CD4-positive, alpha-beta memory T cell (primary cell): ENCODE data around the gene FZR1. TPM values are rescaled to one million over a fixed set of nuclear protein-coding genes. Genes with fewer than 3 reads are reported as not detected.

Experiments used
- CTCF ChIA-PET: fragments of 350-600 bp; sonication (Branson Sonifier 250); formaldehyde crosslinking; loops from one replicate; lab custom pipeline; 2021; ENCODE audit warnings: inconsistent platforms; ENCODE audit not compliant: partially characterized antibody; lab: Charles Lee
- POLR2A ChIA-PET: fragments of 350-600 bp; sonication (Branson Sonifier 250); formaldehyde crosslinking; loops from one replicate; lab custom pipeline; 2021; ENCODE audit not compliant: partially characterized antibody; lab: Charles Lee
- DNase-seq, 5 donors: peaks; one replicate each; pipeline versions ENCODE4 v3.0.0 to v3.0.0-alpha.2; 2020 to 2022; ENCODE audit warnings: mixed read lengths in 1 of 5
- H3K27ac ChIP-seq: one replicate; pipeline ENCODE4 v1.7.0; 2013; ENCODE audit warnings: low read depth, low read length
- H3K27me3 ChIP-seq: 2 replicates; pipeline ENCODE4 v1.7.0; 2013; ENCODE audit warnings: mild to moderate bottlenecking, low read length, moderate library complexity; ENCODE audit not compliant: insufficient read depth
- H3K36me3 ChIP-seq: 2 replicates; pipeline ENCODE4 v1.7.0; 2013; ENCODE audit warnings: mild to moderate bottlenecking, low read length, moderate library complexity; ENCODE audit not compliant: insufficient read depth
- H3K4me1 ChIP-seq: 2 replicates; pipeline ENCODE4 v1.7.0; 2013; ENCODE audit warnings: mild to moderate bottlenecking, low read length, moderate library complexity; ENCODE audit not compliant: insufficient read depth
- H3K4me3 ChIP-seq, 2 donors: one replicate each; pipeline ENCODE4 v1.7.0; 2013; ENCODE audit warnings: low read length in 2 of 2, mild to moderate bottlenecking in 1 of 2
- H3K9me3 ChIP-seq, 2 donors: one replicate each; pipeline ENCODE4 v1.7.0; 2013; ENCODE audit warnings: low read length in 2 of 2, control low read depth in 1 of 2; ENCODE audit not compliant: control insufficient read depth in 1 of 2
- H3K27ac Mint-ChIP-seq, 7 donors: one replicate each; pipeline ENCODE4 v1.8.0; 2020 to 2021; ENCODE audit warnings: mixed read lengths in 7 of 7, mild to moderate bottlenecking in 6 of 7, inconsistent platforms in 3 of 7, moderate library complexity in 3 of 7
- H3K27me3 Mint-ChIP-seq, 2 donors: one replicate each; pipeline ENCODE4 v1.8.0; 2020 to 2021; ENCODE audit warnings: mixed read lengths in 2 of 2
- H3K36me3 Mint-ChIP-seq, 2 donors: one replicate each; pipeline ENCODE4 v1.8.0; 2020 to 2021; ENCODE audit warnings: mixed read lengths in 2 of 2, inconsistent platforms in 1 of 2, mild to moderate bottlenecking in 1 of 2
- H3K4me1 Mint-ChIP-seq, 4 donors: one replicate each; pipeline ENCODE4 v1.8.0; 2020 to 2021; ENCODE audit warnings: mixed read lengths in 4 of 4, mild to moderate bottlenecking in 1 of 4
- H3K4me3 Mint-ChIP-seq, 8 donors: one replicate each; pipeline ENCODE4 v1.8.0; 2020 to 2021; ENCODE audit warnings: mixed read lengths in 8 of 8, mild to moderate bottlenecking in 7 of 8, moderate library complexity in 6 of 8, inconsistent platforms in 3 of 8
- H3K9me3 Mint-ChIP-seq, 8 donors: one replicate each; pipeline ENCODE4 v1.8.0; 2020 to 2021; ENCODE audit warnings: mixed read lengths in 8 of 8, mild to moderate bottlenecking in 5 of 8, inconsistent platforms in 3 of 8, moderate library complexity in 1 of 8
- intact Hi-C: fragments of 100-400 bp; cut with micrococcal nuclease; formaldehyde crosslinking; loops from one replicate; pipeline ENCODE4 v1.15.1; 2023
- polyA plus RNA-seq, 2 donors: library from polyadenylated mRNA; unstranded; fragments of 300-500 nt; fragmentation: Illumina TruSeq; gene quantifications; one replicate each; pipeline ENCODE4 v1.2.3, GENCODE V29; 2021
- total RNA-seq, 2 experiments: library from RNA; stranded (reverse); gene quantifications; one replicate each; pipeline ENCODE4 v1.2.3, GENCODE V29; 2021

The FZR1 gene
- total and polyA plus RNA-seq, 4 experiments from 2014 or later, result 7.1 to 73.7 (median 44.7) TPM

DNA sequence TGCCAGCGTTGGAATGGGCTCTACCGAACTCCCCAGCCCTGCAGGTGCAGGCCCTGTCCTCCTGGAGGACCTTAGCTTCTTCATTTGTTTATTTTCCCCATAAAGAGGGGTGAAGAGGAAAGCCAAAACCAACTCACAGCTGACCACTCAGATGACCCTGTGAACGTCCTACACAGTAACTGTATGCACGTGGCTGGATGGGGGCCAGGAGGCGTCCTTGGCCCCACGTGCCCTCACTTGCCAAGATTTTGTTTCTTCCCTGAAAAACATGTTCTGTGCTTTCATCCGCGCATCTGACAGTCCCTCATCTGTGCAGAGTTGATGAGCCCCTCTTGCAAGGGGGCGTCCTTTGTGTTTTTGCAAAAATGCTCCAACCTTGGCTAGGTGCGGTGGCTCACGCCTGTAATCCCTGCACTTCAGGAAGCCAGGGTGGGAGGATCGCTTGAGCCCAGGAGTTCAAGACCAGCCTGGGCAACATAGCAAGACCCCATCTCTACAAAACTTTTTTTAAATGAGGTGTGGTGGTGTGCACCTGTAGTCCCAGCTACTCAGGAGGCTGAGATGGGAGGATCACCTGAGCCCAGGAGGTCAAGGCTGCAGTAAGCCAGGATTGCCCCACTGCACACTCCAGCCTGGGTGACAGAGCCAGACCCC, 27.6 kb downstream of the FZR1 start:
- H3K36me3 Mint-ChIP-seq, result peaks cover 10 to 26% of the 10 kb centered on the region in 2 donors
- no peaks in the 10 kb centered on the region for H3K27me3 ChIP-seq
- H3K9me3 ChIP-seq, result no peaks in the 10 kb centered on the region
- no peaks in the 10 kb centered on the region for H3K27me3 Mint-ChIP-seq
- CTCF ChIA-PET, result no interaction called here
- H3K9me3 Mint-ChIP-seq, result no peaks in the 10 kb centered on the region
- no peak overlapping the region for H3K27ac ChIP-seq
- no peak overlapping the region for H3K4me3 ChIP-seq
- no peak overlapping the region for H3K4me3 Mint-ChIP-seq
- DNase-seq, result no peak
- intact Hi-C loops, result no loop called here
- POLR2A ChIA-PET, result no interaction called here
- no peaks in the 10 kb centered on the region for H3K4me1 ChIP-seq
- peaks cover 0 to 1% (median 0%) of the 10 kb centered on the region in 4 donors for H3K4me1 Mint-ChIP-seq
- no peak overlapping the region for H3K27ac Mint-ChIP-seq
- peaks cover 44% of the 10 kb centered on the region for H3K36me3 ChIP-seq

DNA sequence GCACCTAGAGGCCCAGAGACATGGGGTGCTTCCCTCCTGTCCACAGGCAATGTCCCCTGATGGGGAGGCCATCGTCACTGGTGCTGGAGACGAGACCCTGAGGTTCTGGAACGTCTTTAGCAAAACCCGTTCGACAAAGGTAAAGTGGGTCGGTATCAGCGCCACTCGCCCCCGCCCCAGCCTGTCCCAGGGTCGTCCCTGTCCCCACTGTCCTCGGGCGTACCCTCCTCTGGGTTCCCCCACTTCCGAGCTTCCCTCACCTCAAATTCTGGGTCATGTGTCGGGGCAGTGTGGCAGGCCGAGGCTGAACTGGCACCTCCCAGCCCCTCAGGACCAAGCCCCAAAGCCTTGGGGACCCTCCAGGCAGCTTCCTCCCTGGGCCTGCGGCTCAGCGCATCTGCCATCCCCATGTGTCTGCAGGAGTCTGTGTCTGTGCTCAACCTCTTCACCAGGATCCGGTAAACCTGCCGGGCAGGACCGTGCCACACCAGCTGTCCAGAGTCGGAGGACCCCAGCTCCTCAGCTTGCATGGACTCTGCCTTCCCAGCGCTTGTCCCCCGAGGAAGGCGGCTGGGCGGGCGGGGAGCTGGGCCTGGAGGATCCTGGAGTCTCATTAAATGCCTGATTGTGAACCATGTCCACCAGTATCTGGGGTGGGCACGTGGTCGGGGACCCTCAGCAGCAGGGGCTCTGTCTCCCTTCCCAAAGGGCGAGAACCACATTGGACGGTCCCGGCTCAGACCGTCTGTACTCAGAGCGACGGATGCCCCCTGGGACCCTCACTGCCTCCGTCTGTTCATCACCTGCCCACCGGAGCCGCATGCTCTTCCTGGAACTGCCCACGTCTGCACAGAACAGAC, 28.5 kb downstream of the FZR1 start:
- H3K4me3 ChIP-seq, result no peak overlapping the region
- POLR2A ChIA-PET, result no interaction called here
- H3K9me3 Mint-ChIP-seq, result no peaks in the 10 kb centered on the region
- H3K27me3 ChIP-seq, result no peaks in the 10 kb centered on the region
- intact Hi-C loops, result no loop called here
- peaks cover 14 to 27% of the 10 kb centered on the region in 2 donors for H3K36me3 Mint-ChIP-seq
- CTCF ChIA-PET, result no interaction called here
- peak overlapping the region in 4 of 7 donors; percentile 27 to 76 (median 69) for H3K27ac Mint-ChIP-seq
- no peak for DNase-seq
- H3K27ac ChIP-seq, result no peak overlapping the region
- no peak overlapping the region for H3K4me3 Mint-ChIP-seq
- peaks cover 44% of the 10 kb centered on the region for H3K36me3 ChIP-seq
- peaks cover 0 to 1% (median 0%) of the 10 kb centered on the region in 4 donors for H3K4me1 Mint-ChIP-seq
- no peaks in the 10 kb centered on the region for H3K4me1 ChIP-seq
- H3K9me3 ChIP-seq, result no peaks in the 10 kb centered on the region
- no peaks in the 10 kb centered on the region for H3K27me3 Mint-ChIP-seq

DNA sequence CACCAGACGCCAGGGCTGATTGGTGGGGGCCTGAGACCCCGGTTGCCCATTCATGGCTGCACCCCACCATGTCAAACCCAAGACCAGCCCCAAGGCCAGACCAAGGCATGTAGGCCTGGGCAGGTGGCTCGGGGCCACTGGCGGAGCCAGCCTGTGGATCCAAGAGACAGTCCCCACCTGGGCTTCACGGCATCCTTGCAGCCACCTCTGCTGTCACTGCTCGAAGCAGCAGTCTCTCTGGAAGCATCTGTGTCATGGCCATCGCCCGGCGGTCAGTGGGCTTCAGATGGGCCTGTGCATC, 29.1 kb downstream of the FZR1 start:
- Mint-ChIP-seq H3K4me1 (peaks cover 0 to 1% (median 0%) of the 10 kb centered on the region in 4 donors), H3K4me3 (no peak overlapping the region), H3K9me3 (no peaks in the 10 kb centered on the region), H3K27me3 (no peaks in the 10 kb centered on the region), H3K36me3 (peaks cover 19 to 29% of the 10 kb centered on the region in 2 donors), H3K27ac (peak overlapping the region in 1 of 7 donors; percentile 27)
- Histone ChIP-seq H3K27me3 (no peaks in the 10 kb centered on the region), H3K4me3 (no peak overlapping the region), H3K4me1 (no peaks in the 10 kb centered on the region), H3K27ac (no peak overlapping the region), H3K9me3 (no peaks in the 10 kb centered on the region), H3K36me3 (peaks cover 44% of the 10 kb centered on the region)
- intact Hi-C loops, result no loop called here
- CTCF ChIA-PET, result no interaction called here
- DNase-seq, result no peak
- POLR2A ChIA-PET, result interaction anchor here (1.5 kb wide), 1 partner anchor 9 kb away, joined by 3 read pairs; no protein-coding TSS in a partner anchor

DNA sequence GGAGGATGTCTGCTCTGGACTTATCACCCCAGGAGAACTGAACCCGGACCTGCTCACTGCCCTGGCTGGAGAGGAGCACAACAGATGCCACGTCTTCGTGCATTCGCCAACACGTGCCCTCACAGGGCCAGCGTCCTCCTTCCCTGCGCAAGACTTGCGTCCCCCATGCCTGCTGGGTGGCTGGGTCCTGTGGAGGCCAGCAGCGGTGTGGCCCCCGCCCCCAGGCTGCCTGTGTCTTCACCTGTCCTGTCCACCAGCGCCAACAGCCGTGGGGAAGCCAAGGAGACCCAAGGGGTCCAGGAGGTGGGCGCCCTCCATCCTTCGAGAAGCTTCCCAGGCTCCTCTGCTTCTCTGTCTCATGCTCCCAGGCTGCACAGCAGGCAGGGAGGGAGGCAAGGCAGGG, 29.5 kb downstream of the FZR1 start:
- ChIA-PET POLR2A (interaction anchor here (1.3 to 1.7 kb wide), 3 partner anchors 9 to 21 kb away, joined by 3 to 4 read pairs (median 3); no protein-coding TSS in a partner anchor), CTCF (no interaction called here)
- Histone ChIP-seq H3K27ac (no peak overlapping the region), H3K4me3 (no peak overlapping the region), H3K27me3 (no peaks in the 10 kb centered on the region), H3K36me3 (peaks cover 44% of the 10 kb centered on the region), H3K4me1 (no peaks in the 10 kb centered on the region), H3K9me3 (no peaks in the 10 kb centered on the region)
- Mint-ChIP-seq H3K4me3 (no peak overlapping the region), H3K27ac (no peak overlapping the region), H3K27me3 (no peaks in the 10 kb centered on the region), H3K9me3 (no peaks in the 10 kb centered on the region), H3K4me1 (peaks cover 0 to 1% (median 0%) of the 10 kb centered on the region in 4 donors), H3K36me3 (peaks cover 19 to 29% of the 10 kb centered on the region in 2 donors)
- intact Hi-C loops, result no loop called here
- DNase-seq, result no peak

DNA sequence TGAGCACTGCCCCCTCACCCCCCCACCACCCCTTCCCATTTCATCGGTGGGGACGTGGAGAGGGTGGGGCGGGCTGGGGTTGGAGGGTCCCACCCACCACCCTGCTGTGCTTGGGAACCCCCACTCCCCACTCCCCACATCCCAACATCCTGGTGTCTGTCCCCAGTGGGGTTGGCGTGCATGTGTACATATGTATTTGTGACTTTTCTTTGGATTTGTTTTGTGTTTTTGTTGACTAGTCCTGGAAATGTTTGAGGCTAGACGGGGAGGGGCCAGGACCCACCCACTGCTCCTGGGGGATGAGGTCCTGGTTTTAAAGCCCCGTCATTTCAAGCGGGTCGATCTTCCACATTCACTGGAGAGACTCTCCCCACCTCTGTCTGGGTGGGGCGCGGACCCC, 29.9 kb downstream of the FZR1 start:
- Mint-ChIP-seq H3K27ac (no peak overlapping the region), H3K4me3 (peak overlapping the region in 1 of 8 donors; percentile 20), H3K27me3 (no peaks in the 10 kb centered on the region), H3K4me1 (peaks cover 0 to 1% (median 0%) of the 10 kb centered on the region in 4 donors), H3K36me3 (peaks cover 19 to 29% of the 10 kb centered on the region in 2 donors), H3K9me3 (no peaks in the 10 kb centered on the region)
- no peak for DNase-seq
- H3K36me3 ChIP-seq, result peaks cover 40% of the 10 kb centered on the region
- no peaks in the 10 kb centered on the region for H3K27me3 ChIP-seq
- H3K4me1 ChIP-seq, result no peaks in the 10 kb centered on the region
- intact Hi-C loops, result no loop called here
- no peak overlapping the region for H3K27ac ChIP-seq
- ChIA-PET POLR2A (interaction anchor here (1.3 to 1.7 kb wide), 3 partner anchors 9 to 21 kb away, joined by 3 to 4 read pairs (median 3); no protein-coding TSS in a partner anchor), CTCF (interaction anchor here (1.2 kb wide), 1 partner anchor 10 kb away, joined by 3 read pairs; no protein-coding TSS in a partner anchor)
- no peak overlapping the region for H3K4me3 ChIP-seq
- H3K9me3 ChIP-seq, result no peaks in the 10 kb centered on the region

DNA sequence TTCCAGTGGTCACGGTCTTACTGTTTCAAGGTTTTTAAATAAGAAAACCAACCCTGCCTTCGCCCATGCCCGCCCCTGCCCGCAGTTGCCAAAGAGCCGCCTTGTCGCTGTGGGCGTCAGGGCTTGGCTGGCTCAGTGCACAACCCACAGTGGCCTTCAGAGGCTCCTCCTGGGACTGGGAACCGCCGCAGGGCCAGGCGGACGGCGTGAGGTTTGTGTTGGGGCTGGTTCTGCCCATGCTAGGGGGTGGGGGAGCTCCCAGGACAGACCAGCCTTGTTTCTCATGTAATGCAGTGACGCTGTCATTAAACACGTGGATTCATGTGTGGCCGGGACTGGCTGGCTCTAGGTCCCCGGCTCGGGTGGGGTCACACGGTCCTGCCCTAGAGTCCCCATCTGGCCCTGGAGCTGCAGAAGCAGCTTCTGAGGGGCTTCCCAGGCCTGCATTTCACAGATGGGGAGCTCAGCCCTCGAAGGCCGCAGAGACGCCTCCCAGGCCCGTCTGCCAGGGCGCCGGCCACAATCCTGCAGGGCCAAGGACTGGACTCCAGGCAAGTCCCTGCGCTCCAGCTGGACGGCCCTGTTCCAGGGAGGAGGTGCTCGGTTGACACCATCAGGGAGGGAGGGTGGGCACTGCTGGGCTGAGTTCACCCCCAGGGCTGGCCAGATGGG, 30.5 kb downstream of the FZR1 start:
- Mint-ChIP-seq H3K27ac (no peak overlapping the region), H3K4me3 (peak overlapping the region in 1 of 8 donors; percentile 20), H3K27me3 (no peaks in the 10 kb centered on the region), H3K36me3 (peaks cover 14 to 24% of the 10 kb centered on the region in 2 donors), H3K9me3 (no peaks in the 10 kb centered on the region), H3K4me1 (no peaks in the 10 kb centered on the region)
- no peak for DNase-seq
- H3K9me3 ChIP-seq, result no peaks in the 10 kb centered on the region
- no peak overlapping the region for H3K27ac ChIP-seq
- H3K4me1 ChIP-seq, result no peaks in the 10 kb centered on the region
- H3K27me3 ChIP-seq, result no peaks in the 10 kb centered on the region
- intact Hi-C loops, result no loop called here
- no peak overlapping the region for H3K4me3 ChIP-seq
- ChIA-PET POLR2A (interaction anchor here (1.3 to 1.7 kb wide), 4 partner anchors 9 to 20 kb away, joined by 3 to 4 read pairs (median 4); no protein-coding TSS in a partner anchor), CTCF (interaction anchor here (1.2 to 1.4 kb wide), 2 partner anchors 10 to 20 kb away, joined by 3 read pairs; partner anchors contain the start of gene MFSD12)
- peaks cover 34% of the 10 kb centered on the region for H3K36me3 ChIP-seq
